Activated B cell treated with CpG ODN at 0.5 μM for 24 hours (primary cell): Measurements from ENCODE around the gene MORF4L2. TPM values are rescaled to one million over a fixed set of nuclear protein-coding genes. Genes with fewer than 3 reads are reported as not detected.
"Not testable (repeated sequence)": the region's sequence is repeated elsewhere in the genome, so short reads cannot be mapped to it uniquely, and the experiment has no call there.

Experiments used
- ATAC-seq: fragments of 200-7000 bp; cut with Tn5 transposase; one replicate; pipeline ENCODE4 v1.10.0; 2021; ENCODE audit warnings: low read depth, mild to moderate bottlenecking, moderate library complexity
- CTCF ChIA-PET: fragments of 350-600 bp; sonication (Branson Sonifier 250); formaldehyde crosslinking; loops from one replicate; lab custom pipeline; 2021; ENCODE audit warnings: antibody characterized with exemption; lab: Charles Lee
- POLR2A ChIA-PET: fragments of 350-600 bp; sonication (Branson Sonifier 250); formaldehyde crosslinking; loops from one replicate; lab custom pipeline; 2021; ENCODE audit warnings: antibody characterized with exemption; lab: Charles Lee
- DNase-seq: peaks from one replicate; pipeline ENCODE4 v3.0.0; 2022
- H3K27ac Mint-ChIP-seq: one replicate; pipeline ENCODE4 v1.8.0; 2020; ENCODE audit warnings: mixed read lengths
- H3K27me3 Mint-ChIP-seq: one replicate; pipeline ENCODE4 v1.8.0; 2021; ENCODE audit warnings: mixed read lengths
- H3K36me3 Mint-ChIP-seq: one replicate; pipeline ENCODE4 v1.8.0; 2021; ENCODE audit warnings: low read depth, mixed read lengths
- H3K4me1 Mint-ChIP-seq: one replicate; pipeline ENCODE4 v1.8.0; 2021; ENCODE audit warnings: mixed read lengths
- H3K4me3 Mint-ChIP-seq: one replicate; pipeline ENCODE4 v1.8.0; 2020; ENCODE audit warnings: mild to moderate bottlenecking, mixed read lengths
- H3K9me3 Mint-ChIP-seq: one replicate; pipeline ENCODE4 v1.8.0; 2020; ENCODE audit warnings: mixed read lengths
- intact Hi-C: fragments of 100-400 bp; cut with micrococcal nuclease; formaldehyde crosslinking; loops from one replicate; pipeline ENCODE4 v1.15.1; 2024
- total RNA-seq: library from RNA; stranded (reverse); gene quantifications from 2 replicates; pipeline ENCODE4 v1.2.3, GENCODE V29; 2022
- TF ChIP-seq, protein P1 (sequence below): fragments of 200-600 bp; IDR thresholded peaks from one replicate; pipeline ENCODE4 v1.8.0; 2022; ENCODE audit warnings: antibody characterized with exemption, mild to moderate bottlenecking

MORF4L2 gene
- total RNA-seq, 1 donor from 2014 or later: 111 TPM

DNA sequence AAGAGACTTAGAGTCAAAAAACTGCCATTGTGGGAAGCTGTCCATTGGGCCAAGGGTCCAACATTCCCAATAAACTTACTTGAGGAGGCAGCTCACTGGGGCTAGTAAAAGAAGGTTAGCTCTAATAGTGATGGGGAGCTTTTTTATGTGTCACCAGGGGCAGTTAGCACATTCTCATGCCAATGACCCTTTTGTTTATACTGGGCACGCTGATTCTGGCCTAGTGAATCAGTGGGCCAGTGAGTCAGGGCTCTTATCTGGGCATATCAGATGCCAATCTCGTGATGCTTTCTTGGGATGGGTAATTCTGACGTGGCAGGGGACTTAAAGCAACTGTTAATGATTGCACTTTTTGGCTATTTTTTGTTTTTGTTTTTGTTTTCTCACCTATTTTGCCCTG is 29.9 kb downstream of the MORF4L2 start:
- TF ChIP-seq, protein P1, sequence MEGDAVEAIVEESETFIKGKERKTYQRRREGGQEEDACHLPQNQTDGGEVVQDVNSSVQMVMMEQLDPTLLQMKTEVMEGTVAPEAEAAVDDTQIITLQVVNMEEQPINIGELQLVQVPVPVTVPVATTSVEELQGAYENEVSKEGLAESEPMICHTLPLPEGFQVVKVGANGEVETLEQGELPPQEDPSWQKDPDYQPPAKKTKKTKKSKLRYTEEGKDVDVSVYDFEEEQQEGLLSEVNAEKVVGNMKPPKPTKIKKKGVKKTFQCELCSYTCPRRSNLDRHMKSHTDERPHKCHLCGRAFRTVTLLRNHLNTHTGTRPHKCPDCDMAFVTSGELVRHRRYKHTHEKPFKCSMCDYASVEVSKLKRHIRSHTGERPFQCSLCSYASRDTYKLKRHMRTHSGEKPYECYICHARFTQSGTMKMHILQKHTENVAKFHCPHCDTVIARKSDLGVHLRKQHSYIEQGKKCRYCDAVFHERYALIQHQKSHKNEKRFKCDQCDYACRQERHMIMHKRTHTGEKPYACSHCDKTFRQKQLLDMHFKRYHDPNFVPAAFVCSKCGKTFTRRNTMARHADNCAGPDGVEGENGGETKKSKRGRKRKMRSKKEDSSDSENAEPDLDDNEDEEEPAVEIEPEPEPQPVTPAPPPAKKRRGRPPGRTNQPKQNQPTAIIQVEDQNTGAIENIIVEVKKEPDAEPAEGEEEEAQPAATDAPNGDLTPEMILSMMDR: no peak
- no peaks in the 10 kb centered on the region for H3K36me3 Mint-ChIP-seq
- no peak for ATAC-seq
- no peaks in the 10 kb centered on the region for H3K9me3 Mint-ChIP-seq
- ChIA-PET POLR2A (no interaction called here), CTCF (no interaction called here)
- intact Hi-C loops: no loop called here
- no peak for DNase-seq
- no peak overlapping the region for H3K4me3 Mint-ChIP-seq
- no peak overlapping the region for H3K27ac Mint-ChIP-seq
- H3K4me1 Mint-ChIP-seq: no peaks in the 10 kb centered on the region
- H3K27me3 Mint-ChIP-seq: no peaks in the 10 kb centered on the region

DNA sequence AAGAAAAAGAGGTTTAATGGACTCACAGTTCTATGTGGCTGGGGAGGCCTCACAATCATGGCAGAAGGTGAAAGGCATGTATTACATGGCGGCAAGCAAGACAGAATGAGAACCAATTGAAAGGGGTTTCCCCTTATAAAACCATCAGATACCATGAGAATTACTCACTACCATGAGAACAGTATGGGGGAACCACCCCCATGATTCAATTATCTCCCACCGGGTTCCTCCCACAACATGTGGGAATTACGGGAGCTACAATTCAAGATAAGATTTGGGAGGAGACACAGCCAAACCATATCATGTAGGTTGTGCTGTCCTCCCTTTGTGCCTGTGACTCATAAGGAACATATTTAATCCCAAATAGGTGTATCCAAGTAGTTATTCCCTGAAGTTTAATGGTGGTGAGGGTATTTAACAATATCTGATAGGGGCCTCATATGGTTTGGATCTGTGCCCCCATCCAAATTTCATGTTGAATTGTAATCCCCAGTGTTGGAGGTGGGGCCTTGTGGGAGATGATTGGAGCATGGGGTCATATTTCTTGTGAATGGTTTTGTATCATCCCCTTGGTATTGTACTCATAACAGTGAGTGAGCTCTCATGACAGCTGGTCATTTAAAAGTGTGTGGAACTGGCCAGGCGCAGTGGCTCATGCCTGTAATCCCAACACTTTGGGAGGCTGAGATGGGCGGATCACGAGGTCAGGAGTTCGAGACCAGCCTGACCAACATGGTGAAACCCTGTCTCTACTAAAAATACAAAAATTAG is 31.1 kb downstream of the MORF4L2 start:
- ATAC-seq, CTCF ChIA-PET, intact Hi-C loops: not testable (repeated sequence)

DNA sequence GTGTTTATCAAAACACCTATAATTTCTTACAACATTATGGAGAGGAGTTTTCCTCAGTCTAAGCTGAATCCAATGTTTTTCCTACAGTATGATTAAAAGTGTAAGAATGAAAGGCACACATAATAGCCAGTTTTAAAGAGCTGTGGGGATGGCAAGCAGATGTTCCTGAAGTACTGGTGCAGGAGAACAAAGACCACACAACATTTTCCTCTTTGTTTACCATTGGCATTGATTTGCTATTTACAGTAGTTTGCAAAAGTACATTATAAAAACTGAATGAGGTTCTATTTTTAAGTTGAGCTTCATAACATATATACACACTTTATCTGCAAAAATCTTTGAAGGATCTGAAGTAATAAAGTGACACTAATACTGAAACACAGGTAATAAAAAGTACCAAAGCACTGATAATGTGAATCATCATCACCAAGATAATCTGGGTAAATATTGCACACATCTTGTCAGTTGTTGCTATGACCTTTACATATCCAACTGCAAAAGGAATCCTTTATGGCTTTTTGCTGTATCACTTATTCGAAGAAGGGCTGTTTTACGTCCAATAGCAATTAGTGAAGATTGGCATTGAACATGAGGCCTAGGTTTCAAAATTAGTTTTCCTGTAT is 35.2 kb downstream of the MORF4L2 start:
- DNase-seq (no peak), ATAC-seq (no peak)
- H3K4me3 Mint-ChIP-seq: no peak overlapping the region
- no peaks in the 10 kb centered on the region for H3K27me3 Mint-ChIP-seq
- no peaks in the 10 kb centered on the region for H3K36me3 Mint-ChIP-seq
- no peaks in the 10 kb centered on the region for H3K4me1 Mint-ChIP-seq
- intact Hi-C loops: no loop called here
- POLR2A ChIA-PET: no interaction called here
- CTCF ChIA-PET: no interaction called here
- H3K9me3 Mint-ChIP-seq: no peaks in the 10 kb centered on the region
- H3K27ac Mint-ChIP-seq: no peak overlapping the region
- TF ChIP-seq, protein P1: no peak

More for the DNA sequence above, 31.1 kb downstream of the MORF4L2 start:
- H3K9me3 Mint-ChIP-seq, H3K27me3 Mint-ChIP-seq, H3K4me3 Mint-ChIP-seq, POLR2A ChIA-PET, H3K4me1 Mint-ChIP-seq, H3K27ac Mint-ChIP-seq, DNase-seq, H3K36me3 Mint-ChIP-seq: not testable (repeated sequence)

DNA sequence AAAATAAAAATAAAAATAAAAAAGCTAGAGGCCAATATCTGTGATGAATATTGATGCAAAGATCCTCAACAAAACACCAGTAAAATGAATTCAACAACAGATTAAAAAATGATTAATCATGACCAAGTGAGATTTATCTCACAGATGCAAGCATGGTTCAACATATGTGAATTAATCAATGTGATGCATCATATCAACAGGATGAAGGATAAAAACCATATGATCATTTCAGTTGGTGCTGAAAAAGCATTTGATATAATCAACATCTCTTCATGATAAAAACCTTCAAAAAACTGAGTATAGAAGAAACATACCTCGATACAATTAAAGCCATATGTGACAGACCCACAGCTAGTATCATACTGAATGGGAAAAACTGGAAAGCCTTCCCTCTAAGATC is 38.9 kb downstream of the MORF4L2 start:
- ChIA-PET CTCF (no interaction called here), POLR2A (no interaction called here)
- no peak for DNase-seq
- Mint-ChIP-seq H3K9me3 (no peaks in the 10 kb centered on the region), H3K36me3 (no peaks in the 10 kb centered on the region), H3K27me3 (peaks cover 3% of the 10 kb centered on the region), H3K27ac (no peak overlapping the region), H3K4me3 (no peak overlapping the region), H3K4me1 (no peaks in the 10 kb centered on the region)
- intact Hi-C loops: no loop called here
- TF ChIP-seq, protein P1: no peak
- ATAC-seq: no peak

DNA sequence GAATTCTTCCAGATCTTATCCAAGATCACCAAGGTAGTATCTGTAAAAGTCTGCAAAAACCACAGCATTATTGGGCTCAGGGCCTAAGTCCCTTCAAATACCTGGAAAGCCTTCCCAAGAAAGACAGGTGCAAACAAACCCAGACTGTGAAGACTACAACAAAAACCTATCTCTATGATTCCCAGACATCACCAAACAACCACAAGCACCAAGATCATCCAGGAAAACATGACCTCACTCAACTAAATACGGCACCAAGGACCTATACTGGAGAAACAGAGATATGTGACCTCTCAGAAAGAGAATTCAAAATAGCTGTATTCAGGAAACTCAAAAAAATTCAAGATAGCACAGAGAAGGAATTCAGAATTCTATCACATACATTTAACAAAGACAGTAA is 42.4 kb downstream of the MORF4L2 start:
- no peak overlapping the region for H3K4me3 Mint-ChIP-seq
- no peaks in the 10 kb centered on the region for H3K9me3 Mint-ChIP-seq
- TF ChIP-seq, protein P1: no peak
- intact Hi-C loops: no loop called here
- H3K4me1 Mint-ChIP-seq: no peaks in the 10 kb centered on the region
- ATAC-seq: no peak
- H3K27me3 Mint-ChIP-seq: peaks cover 3% of the 10 kb centered on the region
- no peak for DNase-seq
- no peaks in the 10 kb centered on the region for H3K36me3 Mint-ChIP-seq
- ChIA-PET CTCF (no interaction called here), POLR2A (no interaction called here)
- H3K27ac Mint-ChIP-seq: no peak overlapping the region
